Measurements from ENCODE around the gene ZNF593. TPM values are rescaled to one million over a fixed set of nuclear protein-coding genes. Genes with fewer than 3 reads are reported as not detected.

ZNF593 gene
- total and polyA plus RNA-seq, 2 donors from 2014 or later: 22.4 to 93.2 TPM

- Histone ChIP-seq H3K4me1 (ENCODE audit: control insufficient read depth in 2 of 3, insufficient read depth in 2 of 3, low read depth in 1 of 3, low read length in 3 of 3) (no peaks in the 10 kb centered on the region), H3K4me3 (ENCODE audit: low read length in 3 of 3) (no peak overlapping the region), H3K27ac (ENCODE audit: low read depth in 2 of 2, low read length in 2 of 2) (no peak overlapping the region), H3K36me3 (ENCODE audit: control insufficient read depth in 2 of 3, insufficient read depth in 3 of 3, low read length in 3 of 3) (no peaks in the 10 kb centered on the region), H3K27me3 (ENCODE audit: control insufficient read depth, insufficient read depth, low read length) (no peaks in the 10 kb centered on the region), H3K9me3 (ENCODE audit: control insufficient read depth in 2 of 3, insufficient read depth in 1 of 3, low read length in 3 of 3) (no peaks in the 10 kb centered on the region), H3K9ac (ENCODE audit: low read length in 3 of 3) (no peak overlapping the region)
- TF ChIP-seq, protein P1, sequence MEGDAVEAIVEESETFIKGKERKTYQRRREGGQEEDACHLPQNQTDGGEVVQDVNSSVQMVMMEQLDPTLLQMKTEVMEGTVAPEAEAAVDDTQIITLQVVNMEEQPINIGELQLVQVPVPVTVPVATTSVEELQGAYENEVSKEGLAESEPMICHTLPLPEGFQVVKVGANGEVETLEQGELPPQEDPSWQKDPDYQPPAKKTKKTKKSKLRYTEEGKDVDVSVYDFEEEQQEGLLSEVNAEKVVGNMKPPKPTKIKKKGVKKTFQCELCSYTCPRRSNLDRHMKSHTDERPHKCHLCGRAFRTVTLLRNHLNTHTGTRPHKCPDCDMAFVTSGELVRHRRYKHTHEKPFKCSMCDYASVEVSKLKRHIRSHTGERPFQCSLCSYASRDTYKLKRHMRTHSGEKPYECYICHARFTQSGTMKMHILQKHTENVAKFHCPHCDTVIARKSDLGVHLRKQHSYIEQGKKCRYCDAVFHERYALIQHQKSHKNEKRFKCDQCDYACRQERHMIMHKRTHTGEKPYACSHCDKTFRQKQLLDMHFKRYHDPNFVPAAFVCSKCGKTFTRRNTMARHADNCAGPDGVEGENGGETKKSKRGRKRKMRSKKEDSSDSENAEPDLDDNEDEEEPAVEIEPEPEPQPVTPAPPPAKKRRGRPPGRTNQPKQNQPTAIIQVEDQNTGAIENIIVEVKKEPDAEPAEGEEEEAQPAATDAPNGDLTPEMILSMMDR (IDR thresholded peaks at IDR 0.05; ENCODE audit: borderline replicate concordance, extremely low read depth, insufficient read depth): no peak
- intact Hi-C loops (cut with DNase I): no loop called here
- no peak for FAIRE-seq
- no peak for DNase-seq
Measured at GRCh38 chr1:26212726-26213125, 43.0 kb downstream of the ZNF593 start.

DNA sequence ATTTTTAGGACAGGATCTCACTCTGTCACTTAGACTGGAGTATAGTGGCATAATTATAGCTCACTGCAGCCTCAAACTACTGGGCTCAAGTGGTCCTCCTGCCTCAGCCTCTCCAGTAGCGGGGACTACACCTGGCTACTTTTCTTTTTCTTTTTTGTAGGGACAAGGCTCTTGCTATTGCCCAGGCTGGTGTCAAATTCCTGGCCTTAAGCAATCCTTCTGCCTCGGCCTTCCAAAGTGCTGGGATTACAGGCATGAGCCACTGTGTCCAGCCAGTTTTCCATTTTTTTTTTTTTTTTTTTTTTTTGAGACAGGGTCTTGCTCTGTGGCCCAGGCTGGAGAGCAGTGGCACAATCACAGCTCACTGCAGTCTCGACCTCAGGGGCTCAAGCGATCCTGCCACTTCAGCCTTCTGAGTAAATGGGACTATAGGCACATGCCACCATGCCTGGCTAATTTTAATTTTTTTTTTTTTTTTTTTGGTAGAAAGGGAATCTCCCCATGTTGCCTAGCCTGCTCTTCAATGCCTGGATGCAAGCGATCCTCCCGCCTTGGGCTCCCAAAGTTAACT is 43.7 kb downstream of the ZNF593 start:
- Histone ChIP-seq H3K9me3 (ENCODE audit: control insufficient read depth in 2 of 3, insufficient read depth in 1 of 3, low read length in 3 of 3) (no peaks in the 10 kb centered on the region), H3K9ac (ENCODE audit: low read length in 3 of 3) (no peak overlapping the region), H3K4me1 (ENCODE audit: control insufficient read depth in 2 of 3, insufficient read depth in 2 of 3, low read depth in 1 of 3, low read length in 3 of 3) (no peaks in the 10 kb centered on the region), H3K4me3 (ENCODE audit: low read length in 3 of 3) (no peak overlapping the region), H3K36me3 (ENCODE audit: control insufficient read depth in 2 of 3, insufficient read depth in 3 of 3, low read length in 3 of 3) (no peaks in the 10 kb centered on the region), H3K27me3 (ENCODE audit: control insufficient read depth, insufficient read depth, low read length) (no peaks in the 10 kb centered on the region), H3K27ac (ENCODE audit: low read depth in 2 of 2, low read length in 2 of 2) (no peak overlapping the region)
- FAIRE-seq (no peak), DNase-seq (no peak)
- TF ChIP-seq, protein P1 (IDR thresholded peaks at IDR 0.05; ENCODE audit: borderline replicate concordance, extremely low read depth, insufficient read depth): no peak
- intact Hi-C loops (cut with DNase I): no loop called here

GRCh38 chr1:26215246-26215645 is 45.5 kb downstream of the ZNF593 start:
- TF ChIP-seq, protein P1 (IDR thresholded peaks at IDR 0.05; ENCODE audit: borderline replicate concordance, extremely low read depth, insufficient read depth): no peak
- no peaks in the 10 kb centered on the region for H3K4me1 ChIP-seq (ENCODE audit: control insufficient read depth in 2 of 3, insufficient read depth in 2 of 3, low read depth in 1 of 3, low read length in 3 of 3)
- no peaks in the 10 kb centered on the region for H3K27me3 ChIP-seq (ENCODE audit: control insufficient read depth, insufficient read depth, low read length)
- H3K9ac ChIP-seq (ENCODE audit: low read length in 3 of 3): no peak overlapping the region
- intact Hi-C loops (cut with DNase I): no loop called here
- FAIRE-seq (no peak), DNase-seq (no peak)
- no peak overlapping the region for H3K4me3 ChIP-seq (ENCODE audit: low read length in 3 of 3)
- H3K9me3 ChIP-seq (ENCODE audit: control insufficient read depth in 2 of 3, insufficient read depth in 1 of 3, low read length in 3 of 3): no peaks in the 10 kb centered on the region
- no peak overlapping the region for H3K27ac ChIP-seq (ENCODE audit: low read depth in 2 of 2, low read length in 2 of 2)
- no peaks in the 10 kb centered on the region for H3K36me3 ChIP-seq (ENCODE audit: control insufficient read depth in 2 of 3, insufficient read depth in 3 of 3, low read length in 3 of 3)

Measured in kidney (tissue), 14 donors.